SK-N-SH treated with all-trans-retinoic acid at 6 μM for 48 hours (cell line): ENCODE results near the gene TMA7.

Experiments
- ATAC-seq: fragments of 200-7000 bp; cut with Tn5 transposase; 3 replicates; pipeline ENCODE4 v1.9.1; 2020; ENCODE audit warnings: mild to moderate bottlenecking, moderate library complexity
- ARNTL ChIP-seq: fragments of 450-650 bp; formaldehyde crosslinking; IDR thresholded peaks from 2 replicates; pipeline ENCODE4 v1.5.0; 2020; ENCODE audit warnings: low read depth, mild to moderate bottlenecking, moderate library complexity, borderline replicate concordance
- BACH2 ChIP-seq: fragments of 250-450 bp; sonication (Bioruptor Pico); IDR thresholded peaks from 2 replicates; pipeline ENCODE4 v1.9.0; 2021; ENCODE audit warnings: mild to moderate bottlenecking, borderline replicate concordance
- CSDC2 ChIP-seq: fragments of 250-450 bp; sonication (Bioruptor Pico); IDR thresholded peaks from 2 replicates; pipeline ENCODE4 v1.5.0; 2020; ENCODE audit warnings: mild to moderate bottlenecking, moderate library complexity
- ESRRG ChIP-seq: fragments of 250-450 bp; sonication (Bioruptor Pico); IDR thresholded peaks from 2 replicates; pipeline ENCODE4 v1.6.1; 2021; ENCODE audit warnings: mild to moderate bottlenecking
- GLIS3 ChIP-seq: fragments of 250-450 bp; sonication (Bioruptor Pico); IDR thresholded peaks from 2 replicates; pipeline ENCODE4 v1.5.0; 2020; ENCODE audit warnings: mild to moderate bottlenecking, moderate library complexity
- ISL1 ChIP-seq: fragments of 250-450 bp; sonication (Bioruptor Pico); IDR thresholded peaks from 2 replicates; pipeline ENCODE4 v2.1.2; 2022; ENCODE audit warnings: mild to moderate bottlenecking, moderate library complexity
- OSR1 ChIP-seq: fragments of 250-450 bp; sonication (Bioruptor Pico); IDR thresholded peaks from 2 replicates; pipeline ENCODE4 v1.8.0; 2022; ENCODE audit warnings: moderate library complexity, mild to moderate bottlenecking, inconsistent platforms
- PATZ1 ChIP-seq: fragments of 250-450 bp; sonication (Bioruptor Pico); IDR thresholded peaks from 2 replicates; pipeline ENCODE4 v1.8.0; 2020; ENCODE audit warnings: mild to moderate bottlenecking, moderate library complexity, borderline replicate concordance
- PPARA ChIP-seq: fragments of 250-450 bp; sonication (Bioruptor Pico); IDR thresholded peaks from 2 replicates; pipeline ENCODE4 v1.5.0; 2020; ENCODE audit warnings: mild to moderate bottlenecking, borderline replicate concordance
- RARB ChIP-seq: fragments of 250-450 bp; sonication (Bioruptor Pico); IDR thresholded peaks from 2 replicates; pipeline ENCODE4 v1.8.0; 2021; ENCODE audit warnings: mild to moderate bottlenecking, moderate library complexity
- SNAI2 ChIP-seq: fragments of 250-450 bp; sonication (Bioruptor Pico); IDR thresholded peaks from 2 replicates; pipeline ENCODE4 v1.5.0; 2020; ENCODE audit warnings: mild to moderate bottlenecking, moderate library complexity
- TOX ChIP-seq: fragments of 250-450 bp; sonication (Bioruptor Pico); IDR thresholded peaks from 2 replicates; pipeline ENCODE4 v1.8.0; 2021; ENCODE audit warnings: mild to moderate bottlenecking, moderate library complexity, borderline replicate concordance
- TSHZ2 ChIP-seq: fragments of 250-450 bp; sonication (Bioruptor Pico); IDR thresholded peaks from 2 replicates; pipeline ENCODE4 v1.5.0; 2020; ENCODE audit warnings: mild to moderate bottlenecking, moderate library complexity
- ZC3H10 ChIP-seq: fragments of 250-450 bp; sonication (Bioruptor Pico); IDR thresholded peaks from 2 replicates; pipeline ENCODE4 v1.5.1; 2021; ENCODE audit warnings: mild to moderate bottlenecking, moderate library complexity
- ZFP3 ChIP-seq: fragments of 250-450 bp; sonication (Bioruptor Pico); IDR thresholded peaks from 2 replicates; pipeline ENCODE4 v1.5.0; 2020; ENCODE audit warnings: mild to moderate bottlenecking, moderate library complexity
- ZFP30 ChIP-seq: fragments of 450-650 bp; formaldehyde crosslinking; IDR thresholded peaks from 2 replicates; pipeline ENCODE4 v1.5.0; 2022; ENCODE audit warnings: mild to moderate bottlenecking, moderate library complexity
- ZNF565 ChIP-seq: fragments of 450-650 bp; formaldehyde crosslinking; conservative IDR thresholded peaks from 2 replicates; pipeline ENCODE4 v1.5.0; 2020; ENCODE audit warnings: low read depth, mild to moderate bottlenecking, moderate library complexity
- ZNF70 ChIP-seq: fragments of 450-650 bp; formaldehyde crosslinking; IDR thresholded peaks from 2 replicates; pipeline ENCODE4 v1.5.0; 2020; ENCODE audit warnings: mild to moderate bottlenecking, moderate library complexity
- ZNF8 ChIP-seq: fragments of 450-650 bp; formaldehyde crosslinking; IDR thresholded peaks from 2 replicates; pipeline ENCODE4 v1.5.0; 2020; ENCODE audit warnings: mild to moderate bottlenecking, moderate library complexity
- TF ChIP-seq, protein P1 (sequence below): fragments of 250-450 bp; sonication (Bioruptor Pico); IDR thresholded peaks from 2 replicates; pipeline ENCODE4 v1.5.1; 2021; ENCODE audit warnings: mild to moderate bottlenecking, moderate library complexity

TMA7 gene

GRCh38 chr3:48440590-48440958 lies 517 bp downstream of the TMA7 start:
- TF ChIP-seq TOX (CRISPR knock-in tag) = no peak
- TF ChIP-seq ARNTL (CRISPR knock-in tag) = no peak
- peak; percentile 23 for ATAC-seq

DNA sequence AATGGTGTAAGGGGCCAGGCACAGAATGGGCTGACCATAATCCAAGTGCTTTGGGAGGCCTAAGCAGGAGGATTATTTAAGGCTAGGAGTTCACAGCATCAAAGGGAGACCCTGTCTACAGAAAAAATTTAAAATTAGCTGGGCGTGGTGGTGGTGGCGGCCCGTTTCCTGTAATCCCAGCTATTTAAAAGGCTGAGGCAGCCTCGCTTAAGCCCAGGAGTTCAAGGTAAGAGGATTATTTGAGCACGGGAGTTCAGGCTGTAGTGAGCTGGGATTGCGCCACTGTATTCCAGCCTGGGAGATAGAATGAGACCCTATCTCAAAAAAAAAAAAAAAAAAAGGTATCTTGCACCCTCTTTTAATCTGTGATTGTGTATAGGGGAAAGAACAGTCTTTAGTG lies 1.9 kb downstream of the TMA7 start:
- TF ChIP-seq SNAI2 = no peak
- TF ChIP-seq CSDC2 (CRISPR knock-in tag) = no peak
- no peak for TF ChIP-seq BACH2 (CRISPR knock-in tag)
- TF ChIP-seq ZFP3 (CRISPR knock-in tag) = no peak
- no peak for TF ChIP-seq PATZ1 (CRISPR knock-in tag)
- TF ChIP-seq ZFP30 = no peak
- ATAC-seq = no peak

- TF ChIP-seq OSR1 (CRISPR knock-in tag) (no peak), BACH2 (CRISPR knock-in tag) (no peak), ZC3H10 (CRISPR knock-in tag) (no peak), ZNF70 (no peak), PPARA (no peak), ZNF8 (CRISPR knock-in tag) (no peak), ISL1 (CRISPR knock-in tag) (no peak), PATZ1 (CRISPR knock-in tag) (no peak), ZFP30 (no peak), TSHZ2 (CRISPR knock-in tag) (no peak), ARNTL (CRISPR knock-in tag) (no peak), ESRRG (CRISPR knock-in tag) (no peak), GLIS3 (CRISPR knock-in tag) (no peak), SNAI2 (no peak)
- no peak for ATAC-seq
Measured at GRCh38 chr3:48445277-48445882, 5.3 kb downstream of the TMA7 start.

- TF ChIP-seq ISL1 (CRISPR knock-in tag) (no peak), ZFP30 (no peak), ZNF565 (CRISPR knock-in tag) (no peak), ARNTL (CRISPR knock-in tag) (no peak), SNAI2 (no peak), ZNF70 (no peak), ZFP3 (CRISPR knock-in tag) (no peak), ZC3H10 (CRISPR knock-in tag) (no peak), RARB (no peak), BACH2 (CRISPR knock-in tag) (no peak), ESRRG (CRISPR knock-in tag) (no peak)
- TF ChIP-seq, protein P1, sequence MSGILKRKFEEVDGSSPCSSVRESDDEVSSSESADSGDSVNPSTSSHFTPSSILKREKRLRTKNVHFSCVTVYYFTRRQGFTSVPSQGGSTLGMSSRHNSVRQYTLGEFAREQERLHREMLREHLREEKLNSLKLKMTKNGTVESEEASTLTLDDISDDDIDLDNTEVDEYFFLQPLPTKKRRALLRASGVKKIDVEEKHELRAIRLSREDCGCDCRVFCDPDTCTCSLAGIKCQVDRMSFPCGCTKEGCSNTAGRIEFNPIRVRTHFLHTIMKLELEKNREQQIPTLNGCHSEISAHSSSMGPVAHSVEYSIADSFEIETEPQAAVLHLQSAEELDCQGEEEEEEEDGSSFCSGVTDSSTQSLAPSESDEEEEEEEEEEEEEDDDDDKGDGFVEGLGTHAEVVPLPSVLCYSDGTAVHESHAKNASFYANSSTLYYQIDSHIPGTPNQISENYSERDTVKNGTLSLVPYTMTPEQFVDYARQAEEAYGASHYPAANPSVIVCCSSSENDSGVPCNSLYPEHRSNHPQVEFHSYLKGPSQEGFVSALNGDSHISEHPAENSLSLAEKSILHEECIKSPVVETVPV (CRISPR knock-in tag) = no peak
- ATAC-seq = peak; percentile 21
Measured at GRCh38 chr3:48446043-48446424, 6.0 kb downstream of the TMA7 start.
